MCF 10A (cell line): Measurements from ENCODE around the gene PCDHGB3. TPM values are rescaled to one million over a fixed set of nuclear protein-coding genes. Genes with fewer than 3 reads are reported as not detected.

Experiments used
- BruUV-seq: library from RNA; stranded (reverse); fragments of 400-500 nt; replicated peaks from 2 replicates; lab custom pipeline; 2021; lab: Mats Ljungman, UMichigan
- CTCF ChIA-PET: fragments of 300-600 bp; sonication (Branson Sonifier 250); formaldehyde crosslinking; extraction: SDS; loops from one replicate; lab custom pipeline; 2021; ENCODE audit warnings: antibody characterized with exemption, inconsistent platforms; lab: Yijun Ruan, JAX
- POLR2A ChIA-PET: fragments of 300-600, 350-650 bp; sonication (Branson Sonifier 250); formaldehyde crosslinking; extraction: SDS; loops from one replicate; lab custom pipeline; 2020; ENCODE audit warnings: antibody characterized with exemption, inconsistent platforms; lab: Yijun Ruan, JAX
- DNase-seq: peaks from one replicate; pipeline ENCODE4 v3.0.0-alpha.2; 2018; ENCODE audit not compliant: unreplicated experiment
- H3K27ac Mint-ChIP-seq: one replicate; pipeline ENCODE4 v1.8.0; 2022; ENCODE audit warnings: mild to moderate bottlenecking, low read depth, mixed read lengths; ENCODE audit not compliant: unreplicated experiment
- H3K27me3 Mint-ChIP-seq: one replicate; pipeline ENCODE4 v1.8.0; 2022; ENCODE audit warnings: mixed read lengths; ENCODE audit not compliant: insufficient read depth, unreplicated experiment
- H3K36me3 Mint-ChIP-seq: one replicate; pipeline ENCODE4 v1.8.0; 2022; ENCODE audit warnings: mild to moderate bottlenecking, moderate library complexity, mixed read lengths; ENCODE audit not compliant: insufficient read depth, unreplicated experiment
- H3K4me1 Mint-ChIP-seq: one replicate; pipeline ENCODE4 v1.8.0; 2022; ENCODE audit warnings: mixed read lengths; ENCODE audit not compliant: insufficient read depth, unreplicated experiment
- H3K4me3 Mint-ChIP-seq: one replicate; pipeline ENCODE4 v1.8.0; 2022; ENCODE audit warnings: mild to moderate bottlenecking, moderate library complexity, mixed read lengths; ENCODE audit not compliant: unreplicated experiment
- H3K9me3 Mint-ChIP-seq: one replicate; pipeline ENCODE4 v1.8.0; 2022; ENCODE audit warnings: mixed read lengths; ENCODE audit not compliant: unreplicated experiment
- CTCF ChIP-seq: fragments of 200-600 bp; IDR thresholded peaks from one replicate; pipeline ENCODE4 v1.8.0; 2022; ENCODE audit warnings: antibody characterized with exemption, mild to moderate bottlenecking; ENCODE audit not compliant: unreplicated experiment
- intact Hi-C: fragments of 100-400 bp; cut with micrococcal nuclease; formaldehyde crosslinking; loops from 2 replicates; pipeline ENCODE4 v1.14.1; 2022
- total RNA-seq: library from RNA; stranded (reverse); gene quantifications from 2 replicates; pipeline ENCODE4 v1.2.3, GENCODE V29; 2022

Gene PCDHGB3
- total RNA-seq, 1 experiment from 2014 or later = 0.33 TPM

- no peak overlapping the region for H3K4me3 Mint-ChIP-seq
- no TSS peak for BruUV-seq
- ChIA-PET POLR2A (interaction anchor here (0.9 kb wide), 1 partner anchor 137 kb away, joined by 3 read pairs; no protein-coding TSS in a partner anchor), CTCF (interaction anchor here (0.7 to 2.6 kb wide), 7 partner anchors 8 to 183 kb away, joined by 3 to 9 read pairs (median 4); partner anchors contain the start of genes PCDHGA10, PCDHGA12 and PCDHGC3)
- no peak overlapping the region for H3K27ac Mint-ChIP-seq
- no peaks in the 10 kb centered on the region for H3K27me3 Mint-ChIP-seq
- TF ChIP-seq CTCF = no peak
- no peak for DNase-seq
- no peaks in the 10 kb centered on the region for H3K4me1 Mint-ChIP-seq
- peaks cover 34% of the 10 kb centered on the region for H3K9me3 Mint-ChIP-seq
- intact Hi-C loops = no loop called here
- H3K36me3 Mint-ChIP-seq = no peaks in the 10 kb centered on the region
Measured at GRCh38 chr5:141421489-141421855, 51.4 kb downstream of the PCDHGB3 start.

Other genes starting within 250 kb of the PCDHGB3 start
- 0.44 and 1.3 TPM in 2 replicates for gene PCDHB4, start 248.4 kb upstream of the PCDHGB3 start, total RNA-seq
- gene PCDHB5, start 235.0 kb upstream of the PCDHGB3 start, total RNA-seq = 1.2 and 1.7 TPM in 2 replicates
- gene PCDHB6, start 220.2 kb upstream of the PCDHGB3 start, total RNA-seq = 0.19 and 0.22 TPM in 2 replicates
- gene PCDHB7, start 197.6 kb upstream of the PCDHGB3 start, total RNA-seq = 0.28 and 0.29 TPM in 2 replicates
- 0.34 TPM in 1 of 2 replicates, not detected in the other for gene PCDHB8, start 192.5 kb upstream of the PCDHGB3 start, total RNA-seq
- gene PCDHB16, start 187.9 kb upstream of the PCDHGB3 start, total RNA-seq = 1.8 and 2.5 TPM in 2 replicates
- 1.0 and 1.8 TPM in 2 replicates for gene PCDHB9, start 183.1 kb upstream of the PCDHGB3 start, total RNA-seq
- 1.2 and 1.4 TPM in 2 replicates for gene PCDHB10, start 177.9 kb upstream of the PCDHGB3 start, total RNA-seq
- 0.75 and 1.3 TPM in 2 replicates for gene PCDHB11, start 170.6 kb upstream of the PCDHGB3 start, total RNA-seq
- gene PCDHB12, start 161.5 kb upstream of the PCDHGB3 start, total RNA-seq = 1.6 and 2.3 TPM in 2 replicates
- gene PCDHB13, start 156.3 kb upstream of the PCDHGB3 start, total RNA-seq = 3.5 and 4.7 TPM in 2 replicates
- gene PCDHB14, start 146.9 kb upstream of the PCDHGB3 start, total RNA-seq = 4.7 and 6.2 TPM in 2 replicates
- gene PCDHB15, start 124.8 kb upstream of the PCDHGB3 start, total RNA-seq = 0.91 and 1.2 TPM in 2 replicates
- 0.37 and 0.79 TPM in 2 replicates for gene SLC25A2, start 66.2 kb upstream of the PCDHGB3 start, total RNA-seq
- gene TAF7, start 49.5 kb upstream of the PCDHGB3 start, total RNA-seq = 81.3 and 94.9 TPM in 2 replicates
- gene PCDHGA1, start 39.7 kb upstream of the PCDHGB3 start, total RNA-seq = 0.20 and 0.35 TPM in 2 replicates
- gene PCDHGA2, start 31.5 kb upstream of the PCDHGB3 start, total RNA-seq = 0.32 and 0.33 TPM in 2 replicates
- 0.07 and 0.25 TPM in 2 replicates for gene PCDHGA3, start 26.4 kb upstream of the PCDHGB3 start, total RNA-seq
- 0.19 and 0.59 TPM in 2 replicates for gene PCDHGB1, start 20.1 kb upstream of the PCDHGB3 start, total RNA-seq
- 0.26 and 0.44 TPM in 2 replicates for gene PCDHGA4, start 15.2 kb upstream of the PCDHGB3 start, total RNA-seq
- 0.61 and 0.88 TPM in 2 replicates for gene PCDHGB2, start 10.2 kb upstream of the PCDHGB3 start, total RNA-seq
- gene PCDHGA5, start 6.1 kb upstream of the PCDHGB3 start, total RNA-seq = 0.25 and 0.42 TPM in 2 replicates
- 0.44 and 0.49 TPM in 2 replicates for gene PCDHGA6, start 3.6 kb downstream of the PCDHGB3 start, total RNA-seq
- 0.56 and 0.86 TPM in 2 replicates for gene PCDHGA7, start 12.5 kb downstream of the PCDHGB3 start, total RNA-seq
- gene PCDHGB4, start 17.5 kb downstream of the PCDHGB3 start, total RNA-seq = 0.49 and 0.79 TPM in 2 replicates
- gene PCDHGA8, start 22.4 kb downstream of the PCDHGB3 start, total RNA-seq = 0.28 and 0.56 TPM in 2 replicates
- gene PCDHGB5, start 27.7 kb downstream of the PCDHGB3 start, total RNA-seq = 3.2 and 5.6 TPM in 2 replicates
- gene PCDHGA9, start 32.5 kb downstream of the PCDHGB3 start, total RNA-seq = 0.89 and 1.3 TPM in 2 replicates
- 0.68 and 1.4 TPM in 2 replicates for gene PCDHGB6, start 37.8 kb downstream of the PCDHGB3 start, total RNA-seq
- 1.4 TPM in 2 replicates for gene PCDHGA10, start 42.7 kb downstream of the PCDHGB3 start, total RNA-seq
- 0.75 and 1.2 TPM in 2 replicates for gene PCDHGB7, start 47.4 kb downstream of the PCDHGB3 start, total RNA-seq
- 0.30 and 0.76 TPM in 2 replicates for gene PCDHGA11, start 50.8 kb downstream of the PCDHGB3 start, total RNA-seq
- gene PCDHGA12, start 60.3 kb downstream of the PCDHGB3 start, total RNA-seq = 0.79 and 0.91 TPM in 2 replicates
- gene PCDHGC3, start 105.7 kb downstream of the PCDHGB3 start, total RNA-seq = 17.3 and 31.7 TPM in 2 replicates
- gene PCDHGC4, start 114.8 kb downstream of the PCDHGB3 start, total RNA-seq = 0.40 and 1.7 TPM in 2 replicates
- 0.61 and 0.69 TPM in 2 replicates for gene PCDHGC5, start 118.8 kb downstream of the PCDHGB3 start, total RNA-seq
- gene DIAPH1, start 248.8 kb downstream of the PCDHGB3 start, total RNA-seq = 203 and 228 TPM in 2 replicates